ENCODE results near the gene C6orf132.
A peak's percentile ranks its signal among the peaks of the same experiment; 100 is the strongest.
"Not testable (repeated sequence)": the region's sequence is repeated elsewhere in the genome, so short reads cannot be mapped to it uniquely, and the experiment has no call there.

The C6orf132 gene

GRCh38 chr6:42162812-42163211 lies 20.4 kb upstream of the C6orf132 start:
- DNase-seq (ENCODE audit: low read depth), result no peak

GRCh38 chr6:42162384-42162783 lies 20.0 kb upstream of the C6orf132 start:
- DNase-seq (ENCODE audit: low read depth), result no peak

- no peak for DNase-seq (ENCODE audit: low read depth)
These were observed 17.1 kb upstream of the C6orf132 start for GRCh38 chr6:42159431-42160024.

DNA sequence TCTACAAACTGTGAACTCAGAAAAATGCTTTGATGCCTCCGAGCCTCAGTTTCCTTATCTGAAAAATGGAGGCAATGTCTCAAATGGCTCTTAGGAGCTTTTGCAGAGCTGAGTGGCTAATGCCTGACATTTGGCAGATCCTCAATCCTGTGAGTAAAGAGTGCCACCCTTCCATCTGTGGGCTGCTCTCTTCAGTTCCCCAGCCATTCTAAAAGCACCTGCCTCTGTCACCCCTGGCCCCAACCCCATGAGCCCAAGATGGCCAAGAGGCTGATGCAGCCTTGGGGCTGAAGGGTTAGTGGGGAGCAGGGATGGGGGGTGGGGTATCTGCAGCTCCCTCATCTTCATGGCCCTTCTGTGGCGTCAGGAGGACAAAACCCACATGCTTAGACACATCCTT lies 16.2 kb upstream of the C6orf132 start:
- DNase-seq (ENCODE audit: low read depth), result no peak

DNA sequence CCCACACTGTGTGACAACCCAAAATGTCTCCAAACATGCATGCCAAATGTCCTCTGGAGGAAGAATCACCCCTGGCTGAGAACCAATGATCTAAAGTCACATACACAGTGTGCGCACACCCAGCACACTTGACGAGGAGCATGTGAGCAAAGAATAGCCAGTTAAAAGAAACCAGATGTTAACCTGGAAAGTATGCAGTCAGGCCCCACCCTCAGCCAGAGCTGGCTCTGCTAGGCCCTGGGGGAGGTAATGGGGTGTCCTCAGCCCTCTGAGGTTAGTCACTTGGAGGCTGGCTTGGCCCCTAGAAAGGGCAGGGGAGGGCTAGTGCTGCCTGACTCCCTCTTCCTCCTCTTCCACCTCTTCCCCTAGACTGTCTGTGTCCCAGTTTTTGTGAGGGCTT lies 15.6 kb upstream of the C6orf132 start:
- peak; percentile 31 for DNase-seq (ENCODE audit: low read depth)

DNA sequence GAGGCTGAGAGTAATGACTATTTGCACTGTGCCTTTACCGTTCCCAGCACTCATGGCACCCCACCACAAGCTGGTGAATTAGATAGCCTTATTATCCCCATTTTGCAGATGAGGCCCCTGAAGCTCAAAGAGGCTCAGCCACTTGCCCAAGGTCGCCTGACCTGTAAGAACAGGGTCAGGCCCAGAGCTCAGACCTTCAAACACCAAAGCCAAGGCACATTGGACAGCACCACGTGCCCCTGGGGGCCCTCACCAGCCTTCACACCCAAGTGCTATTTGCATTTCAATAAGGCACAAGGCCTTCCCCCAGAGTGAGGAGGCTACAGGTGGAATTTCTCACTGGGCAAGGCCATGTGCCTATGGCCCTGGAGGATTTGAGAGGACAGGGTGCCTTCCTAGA lies 14.2 kb upstream of the C6orf132 start:
- DNase-seq (ENCODE audit: low read depth), result no peak

DNA sequence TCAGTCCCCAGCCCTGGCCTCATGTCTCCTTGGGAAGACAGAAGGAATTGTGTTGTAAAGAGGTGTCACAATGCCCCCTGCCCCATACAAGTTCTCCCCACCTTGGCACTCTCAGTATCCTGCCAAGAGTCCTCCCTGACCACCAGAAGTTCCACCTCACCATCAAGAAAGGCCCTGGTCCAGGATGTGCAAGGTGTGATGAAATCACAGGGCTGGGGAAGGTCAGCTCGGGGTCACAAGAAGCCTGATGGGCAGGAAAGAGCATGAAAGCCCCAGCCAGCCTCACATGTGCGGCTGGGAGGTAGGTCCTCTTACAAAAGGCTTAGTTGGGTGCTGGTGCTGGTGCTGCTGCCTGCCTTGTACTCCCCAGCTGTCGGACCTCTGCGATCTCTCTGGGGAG lies 12.9 kb upstream of the C6orf132 start:
- DNase-seq (ENCODE audit: low read depth), result peak; percentile 31

DNA sequence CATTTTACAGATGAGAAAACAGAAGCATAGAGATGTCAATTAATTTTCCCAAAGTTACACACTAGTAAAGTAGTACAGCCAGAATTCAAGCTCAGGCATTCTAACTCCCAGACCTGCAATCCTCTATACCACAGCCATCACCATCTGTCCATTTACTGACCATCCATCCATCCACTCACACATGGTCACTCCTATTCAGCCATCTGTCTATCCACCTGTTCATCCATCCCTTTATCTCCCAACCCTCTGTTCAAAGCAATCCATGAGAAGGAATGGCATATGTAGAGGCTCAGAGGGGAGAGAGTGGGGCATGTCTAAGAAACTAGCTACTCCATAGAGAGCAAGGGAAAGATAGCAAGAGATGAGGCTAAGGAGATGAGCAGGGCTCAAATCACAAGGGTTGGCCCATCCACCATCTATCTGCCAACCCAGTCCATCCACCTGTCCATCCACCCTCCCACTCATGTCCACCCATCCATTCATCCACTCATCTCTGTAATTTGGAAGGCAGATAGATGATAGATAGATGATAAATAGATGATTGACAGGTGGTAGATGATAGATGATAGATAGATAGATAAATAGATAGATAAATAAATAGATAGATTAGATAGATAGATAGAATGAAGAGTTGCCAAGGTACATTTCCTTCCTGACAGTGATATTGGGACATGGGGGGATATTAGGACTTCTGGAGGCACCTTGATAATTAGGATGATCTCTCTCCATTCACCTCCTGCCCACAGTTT lies 12.2 kb upstream of the C6orf132 start:
- DNase-seq (ENCODE audit: low read depth), result no peak

DNA sequence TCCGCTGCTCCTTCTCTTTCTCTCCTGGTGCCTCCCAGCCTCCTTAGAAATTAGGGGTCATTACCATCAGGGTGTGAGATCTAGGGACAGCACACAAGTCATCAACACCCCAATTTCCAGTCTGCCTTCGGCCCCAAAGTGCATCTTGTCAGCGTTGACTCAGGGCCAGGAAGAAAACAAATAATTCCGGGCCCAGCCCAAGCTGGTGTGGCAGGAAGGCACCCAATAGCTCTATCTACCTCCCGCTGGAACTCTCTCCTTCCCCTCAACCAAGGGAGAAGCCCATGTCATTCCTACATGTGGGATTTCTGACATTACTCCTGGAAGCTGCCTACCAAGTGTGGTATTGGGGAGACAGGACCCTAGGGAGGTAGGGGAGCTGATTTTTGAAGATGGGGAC lies 11.5 kb upstream of the C6orf132 start:
- no peak for DNase-seq (ENCODE audit: low read depth)

DNA sequence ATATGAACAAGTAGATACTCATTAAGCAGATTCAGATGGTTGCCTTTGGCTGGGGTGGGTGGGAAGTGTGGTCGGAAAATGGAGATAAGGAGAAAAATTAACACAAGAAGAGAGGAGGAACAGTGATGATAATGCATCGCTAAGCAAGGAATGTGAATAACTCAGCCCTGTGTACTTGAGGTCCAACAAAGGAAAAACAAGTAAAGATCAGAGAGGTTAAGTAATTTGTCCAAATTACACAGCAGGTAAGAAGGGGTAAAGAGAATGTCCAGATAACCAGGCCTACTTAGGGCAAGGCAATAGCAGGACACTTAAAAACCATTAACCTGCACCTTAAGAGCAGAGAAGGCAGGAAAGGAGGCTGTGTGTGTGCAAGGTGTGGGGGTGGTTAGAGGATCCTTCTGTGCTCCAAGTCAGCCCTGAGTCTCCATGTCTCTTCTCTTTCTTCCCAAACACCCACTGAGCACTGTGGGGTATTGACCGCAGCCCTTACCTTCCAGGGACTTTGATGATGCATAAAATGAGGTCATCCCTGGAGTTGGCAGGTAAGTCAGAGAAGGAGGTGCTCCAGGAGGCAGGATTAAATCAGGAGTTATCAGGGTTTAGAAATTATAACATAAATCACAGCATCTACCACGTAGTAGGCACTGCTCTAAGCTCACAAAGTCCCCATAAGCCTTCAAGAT lies 10.3 kb upstream of the C6orf132 start:
- not testable (repeated sequence) for DNase-seq (ENCODE audit: low read depth)

DNA sequence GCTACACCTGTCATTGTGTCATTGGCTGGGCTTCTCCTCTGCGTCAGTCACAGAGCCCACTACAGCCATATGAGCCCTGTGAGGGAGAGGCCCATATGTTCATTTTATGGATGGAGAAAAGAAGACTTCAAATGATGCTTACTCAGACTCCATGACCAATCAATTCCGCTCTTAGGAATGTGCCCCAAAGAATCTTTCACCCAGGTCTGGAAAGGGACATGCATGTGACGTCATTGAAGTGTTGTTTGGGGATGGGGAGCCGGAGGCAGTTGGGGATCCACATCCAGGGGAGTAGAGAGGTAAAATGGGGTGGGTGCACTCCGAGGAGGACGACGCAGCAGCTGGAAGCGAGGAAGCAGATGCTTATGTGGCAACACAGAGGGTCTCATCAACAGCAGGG lies 9.6 kb upstream of the C6orf132 start:
- DNase-seq (ENCODE audit: low read depth), result no peak

GRCh38 chr6:42150254-42150653 lies 7.8 kb upstream of the C6orf132 start:
- DNase-seq (ENCODE audit: low read depth), result no peak

DNA sequence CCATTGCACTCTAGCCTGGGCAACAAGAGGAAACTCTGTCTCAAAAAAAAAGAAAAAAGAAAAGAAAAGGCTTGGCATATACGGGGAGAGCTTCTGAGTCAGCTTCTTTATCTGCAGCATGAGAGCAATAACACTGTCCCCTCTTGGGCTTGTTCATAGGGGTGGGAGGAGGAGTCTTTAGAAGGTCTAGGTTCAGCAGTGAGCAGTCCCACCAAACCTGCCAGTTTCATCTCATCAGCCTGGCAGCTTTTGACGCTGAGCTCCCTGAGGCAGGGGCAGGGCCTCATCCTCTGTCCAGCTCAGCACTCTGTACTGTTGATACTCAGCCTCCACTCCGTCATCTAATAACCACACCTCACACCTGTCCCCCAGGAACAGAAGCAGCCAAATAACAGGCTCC lies 5.6 kb upstream of the C6orf132 start:
- peak; percentile 69 for DNase-seq (ENCODE audit: low read depth)

- peak; percentile 41 for DNase-seq (ENCODE audit: low read depth)
These were observed 4.7 kb upstream of the C6orf132 start for GRCh38 chr6:42147138-42147562.

- peak; percentile 57 for DNase-seq (ENCODE audit: low read depth)
These were observed 760 bp downstream of the C6orf132 start for GRCh38 chr6:42141603-42142117.

DNA sequence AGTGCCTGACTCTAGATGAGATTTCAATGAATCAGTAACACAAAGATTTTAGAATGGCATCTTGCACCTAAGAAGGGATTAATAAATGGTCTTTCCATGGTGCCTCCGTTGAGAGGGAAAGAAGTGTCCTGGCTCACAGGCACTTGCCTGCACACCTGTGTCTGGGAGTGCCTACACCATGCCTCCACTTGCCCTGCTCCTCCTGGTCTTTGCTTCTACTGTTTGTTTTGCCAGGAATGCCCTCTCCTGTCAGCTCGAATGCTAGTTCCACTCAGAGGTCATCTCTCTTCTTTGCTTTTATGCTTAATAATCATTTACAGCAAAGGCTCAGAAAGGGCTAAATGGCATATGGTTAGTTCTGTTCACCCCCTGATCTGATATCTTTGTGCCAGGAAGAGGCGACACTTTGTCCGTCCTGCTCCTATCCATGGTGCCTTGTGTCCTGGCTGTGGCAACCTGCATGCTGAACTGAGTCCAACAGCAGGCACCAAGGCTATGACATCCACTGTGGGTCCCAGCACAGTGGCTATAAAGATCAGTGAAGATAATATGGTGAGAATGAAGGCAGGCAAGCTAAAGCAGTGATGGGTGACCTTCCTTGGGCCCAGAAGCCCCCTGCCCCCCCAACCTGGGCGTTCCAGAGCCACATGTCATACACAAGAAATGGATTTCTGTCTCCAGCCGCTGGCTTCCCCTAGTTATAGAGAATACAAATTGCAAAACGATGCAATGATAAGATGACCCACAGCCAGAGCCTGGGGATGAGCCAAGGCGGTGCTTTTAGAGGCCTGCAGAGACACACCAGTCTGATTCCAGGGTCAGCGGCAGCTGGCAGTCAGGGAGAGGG lies 1.4 kb downstream of the C6orf132 start:
- DNase-seq (ENCODE audit: low read depth), result peak; percentile 75

GRCh38 chr6:42140032-42140431 lies 2.4 kb downstream of the C6orf132 start:
- peak; percentile 77 for DNase-seq (ENCODE audit: low read depth)

GRCh38 chr6:42138630-42139619 lies 3.5 kb downstream of the C6orf132 start:
- DNase-seq (ENCODE audit: low read depth), result peak; percentile 83

- DNase-seq (ENCODE audit: low read depth), result no peak
These were observed 4.2 kb downstream of the C6orf132 start for GRCh38 chr6:42138190-42138589.

DNA sequence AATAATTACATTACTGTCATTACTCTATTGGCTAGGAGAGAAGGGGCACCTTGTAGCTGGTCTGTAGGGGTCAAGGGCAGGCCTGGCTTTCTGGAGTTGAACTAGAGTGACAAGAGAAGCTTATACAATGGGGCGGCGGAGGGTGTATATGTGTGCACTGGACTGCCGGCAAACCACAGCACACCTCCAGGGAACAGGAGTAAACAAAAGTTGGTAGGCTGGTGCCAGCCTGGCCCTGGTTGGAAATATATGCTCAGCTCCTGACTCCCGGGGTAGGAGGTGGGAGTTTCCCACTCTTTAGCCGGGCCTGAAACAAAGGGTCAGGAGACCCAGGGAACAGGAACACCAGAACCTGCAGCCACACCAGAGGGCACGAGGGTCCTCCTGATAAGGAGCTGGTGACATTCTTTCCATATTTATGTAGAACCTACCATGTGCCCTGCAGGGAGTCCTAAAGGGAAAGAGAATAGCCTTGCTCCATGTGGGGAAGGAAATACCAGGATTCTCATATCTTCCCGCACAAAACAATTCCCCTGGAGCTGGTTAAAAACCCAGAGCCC lies 5.1 kb downstream of the C6orf132 start:
- no peak for DNase-seq (ENCODE audit: low read depth)
